ENCODE measurements around the gene GUCY1B1. TPM values are rescaled to one million over a fixed set of nuclear protein-coding genes. Genes with fewer than 3 reads are reported as not detected.
A peak's percentile ranks its signal among the peaks of the same experiment; 100 is the strongest.

Gene GUCY1B1
- total and polyA plus RNA-seq, 2 donors (not counting 1 experiment from before 2014, with no cell fraction given), result 37.8 to 38.1 TPM

DNA sequence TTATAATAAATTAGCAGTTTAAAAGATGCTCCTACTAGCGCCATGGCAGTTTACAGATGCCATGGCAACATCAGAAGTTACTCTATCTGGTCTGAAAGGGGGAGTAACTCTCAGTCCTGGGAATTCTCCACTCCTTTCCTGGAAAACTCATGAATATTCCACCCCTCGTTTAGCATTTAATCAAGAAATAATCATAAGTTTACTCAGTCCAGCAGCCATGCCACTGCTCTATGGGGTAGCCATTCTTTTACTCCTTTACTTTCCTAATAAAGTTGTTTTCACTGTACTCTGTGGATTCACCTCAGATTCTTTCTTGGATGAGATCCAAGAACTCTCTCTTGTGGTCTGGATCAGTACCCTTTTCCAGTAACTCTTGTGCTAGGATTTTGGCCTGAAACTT lies 52.3 kb downstream of the GUCY1B1 start:
- Histone ChIP-seq H3K4me1 (ENCODE audit: control insufficient read depth, extremely low read depth, insufficient read depth, low read length) (no peaks in the 10 kb centered on the region), H3K9me3 (ENCODE audit: control insufficient read depth, insufficient read depth, low read depth, low read length) (no peaks in the 10 kb centered on the region), H3K36me3 (ENCODE audit: control insufficient read depth, insufficient read depth, low read length) (no peaks in the 10 kb centered on the region), H3K27ac (ENCODE audit: insufficient read depth, low read length) (no peak overlapping the region), H3K4me3 (replicated peaks in 1 of 4; ENCODE audit: control extremely low read depth in 1 of 4, insufficient read depth in 1 of 4, low read depth in 3 of 4, low read length in 4 of 4) (no peak overlapping the region), H3K4me2 (ENCODE audit: extremely low read depth, insufficient read depth, low read length) (no peak overlapping the region), H3K27me3 (ENCODE audit: control insufficient read depth, insufficient read depth, low read length) (no peaks in the 10 kb centered on the region), H3K9ac (ENCODE audit: insufficient read depth, low read length) (no peak overlapping the region), H3K79me2 (ENCODE audit: control insufficient read depth, insufficient read depth, low read length) (no peaks in the 10 kb centered on the region), H2AFZ (ENCODE audit: low read length) (no peak overlapping the region), H4K20me1 (ENCODE audit: control insufficient read depth, extremely low read depth, insufficient read depth, low read length) (no peaks in the 10 kb centered on the region)
- DNase-seq (ENCODE audit: low read depth in 2 of 2), result peak; percentile 20 to 51
- TF ChIP-seq, protein P1, sequence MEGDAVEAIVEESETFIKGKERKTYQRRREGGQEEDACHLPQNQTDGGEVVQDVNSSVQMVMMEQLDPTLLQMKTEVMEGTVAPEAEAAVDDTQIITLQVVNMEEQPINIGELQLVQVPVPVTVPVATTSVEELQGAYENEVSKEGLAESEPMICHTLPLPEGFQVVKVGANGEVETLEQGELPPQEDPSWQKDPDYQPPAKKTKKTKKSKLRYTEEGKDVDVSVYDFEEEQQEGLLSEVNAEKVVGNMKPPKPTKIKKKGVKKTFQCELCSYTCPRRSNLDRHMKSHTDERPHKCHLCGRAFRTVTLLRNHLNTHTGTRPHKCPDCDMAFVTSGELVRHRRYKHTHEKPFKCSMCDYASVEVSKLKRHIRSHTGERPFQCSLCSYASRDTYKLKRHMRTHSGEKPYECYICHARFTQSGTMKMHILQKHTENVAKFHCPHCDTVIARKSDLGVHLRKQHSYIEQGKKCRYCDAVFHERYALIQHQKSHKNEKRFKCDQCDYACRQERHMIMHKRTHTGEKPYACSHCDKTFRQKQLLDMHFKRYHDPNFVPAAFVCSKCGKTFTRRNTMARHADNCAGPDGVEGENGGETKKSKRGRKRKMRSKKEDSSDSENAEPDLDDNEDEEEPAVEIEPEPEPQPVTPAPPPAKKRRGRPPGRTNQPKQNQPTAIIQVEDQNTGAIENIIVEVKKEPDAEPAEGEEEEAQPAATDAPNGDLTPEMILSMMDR (conservative IDR thresholded peaks at IDR 0.05 in 1 of 2, IDR thresholded peaks at IDR 0.05 in 1 of 2; ENCODE audit: low read depth in 1 of 2, low read length in 2 of 2), result no peak
- no peak for TF ChIP-seq EZH2 (IDR thresholded peaks at IDR 0.05; ENCODE audit: low read length, missing control alignments)

DNA sequence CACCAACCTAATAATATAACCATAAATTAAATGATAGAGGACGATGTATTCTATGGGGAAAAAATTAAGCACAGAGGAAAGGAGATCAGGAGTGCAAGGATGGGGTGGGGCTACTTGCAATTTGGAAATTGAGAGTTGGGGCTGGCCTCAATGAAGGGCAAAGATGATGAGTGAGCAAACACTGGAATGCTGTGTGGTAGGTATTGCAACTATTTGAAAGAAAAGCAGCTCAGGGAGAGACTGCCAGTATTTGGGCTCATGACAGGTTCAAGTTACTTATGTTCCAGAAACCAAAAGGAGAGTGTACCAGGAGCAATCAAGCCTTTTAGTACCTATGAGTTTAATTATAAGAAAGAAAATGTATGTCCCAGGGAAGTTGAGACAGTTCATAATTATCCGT lies 59.8 kb downstream of the GUCY1B1 start:
- H3K9ac ChIP-seq (ENCODE audit: insufficient read depth, low read length), result no peak overlapping the region
- no peaks in the 10 kb centered on the region for H4K20me1 ChIP-seq (ENCODE audit: control insufficient read depth, extremely low read depth, insufficient read depth, low read length)
- no peak overlapping the region for H3K27ac ChIP-seq (ENCODE audit: insufficient read depth, low read length)
- H3K4me3 ChIP-seq (replicated peaks in 1 of 4; ENCODE audit: control extremely low read depth in 1 of 4, insufficient read depth in 1 of 4, low read depth in 3 of 4, low read length in 4 of 4), result no peak overlapping the region
- DNase-seq (ENCODE audit: low read depth in 2 of 2), result peak in 1 of 2 donors; percentile 27
- H3K4me2 ChIP-seq (ENCODE audit: extremely low read depth, insufficient read depth, low read length), result no peak overlapping the region
- no peaks in the 10 kb centered on the region for H3K4me1 ChIP-seq (ENCODE audit: control insufficient read depth, extremely low read depth, insufficient read depth, low read length)
- no peaks in the 10 kb centered on the region for H3K9me3 ChIP-seq (ENCODE audit: control insufficient read depth, insufficient read depth, low read depth, low read length)
- no peaks in the 10 kb centered on the region for H3K79me2 ChIP-seq (ENCODE audit: control insufficient read depth, insufficient read depth, low read length)
- no peaks in the 10 kb centered on the region for H3K36me3 ChIP-seq (ENCODE audit: control insufficient read depth, insufficient read depth, low read length)
- H2AFZ ChIP-seq (ENCODE audit: low read length), result no peak overlapping the region
- TF ChIP-seq, protein P1 (conservative IDR thresholded peaks at IDR 0.05 in 1 of 2, IDR thresholded peaks at IDR 0.05 in 1 of 2; ENCODE audit: low read depth in 1 of 2, low read length in 2 of 2), result no peak
- no peak for TF ChIP-seq EZH2 (IDR thresholded peaks at IDR 0.05; ENCODE audit: low read length, missing control alignments)
- H3K27me3 ChIP-seq (ENCODE audit: control insufficient read depth, insufficient read depth, low read length), result no peaks in the 10 kb centered on the region

DNA sequence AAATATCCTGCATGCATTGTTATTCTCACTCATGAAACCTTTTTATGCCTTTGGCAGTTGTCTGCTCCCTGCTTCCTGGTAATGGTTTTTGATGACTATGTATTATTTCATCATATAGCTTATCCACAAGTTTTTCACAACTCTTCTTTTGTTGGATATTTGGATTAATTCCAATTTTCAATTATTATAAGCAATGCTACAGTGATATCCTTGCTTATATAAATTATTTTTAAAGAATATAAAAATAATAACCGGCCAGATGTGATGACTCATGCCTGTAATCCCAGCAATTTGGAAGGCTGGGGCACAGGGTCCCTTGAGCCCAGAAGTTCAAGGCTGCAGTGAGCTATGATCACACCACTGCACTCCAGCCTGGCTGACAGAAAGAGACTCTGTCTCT lies 60.2 kb downstream of the GUCY1B1 start:
- no peaks in the 10 kb centered on the region for H3K79me2 ChIP-seq (ENCODE audit: control insufficient read depth, insufficient read depth, low read length)
- no peak overlapping the region for H2AFZ ChIP-seq (ENCODE audit: low read length)
- no peak overlapping the region for H3K9ac ChIP-seq (ENCODE audit: insufficient read depth, low read length)
- peak in 1 of 2 donors; percentile 80 for DNase-seq (ENCODE audit: low read depth in 2 of 2)
- H4K20me1 ChIP-seq (ENCODE audit: control insufficient read depth, extremely low read depth, insufficient read depth, low read length), result no peaks in the 10 kb centered on the region
- no peak overlapping the region for H3K4me3 ChIP-seq (replicated peaks in 1 of 4; ENCODE audit: control extremely low read depth in 1 of 4, insufficient read depth in 1 of 4, low read depth in 3 of 4, low read length in 4 of 4)
- H3K27ac ChIP-seq (ENCODE audit: insufficient read depth, low read length), result no peak overlapping the region
- no peaks in the 10 kb centered on the region for H3K9me3 ChIP-seq (ENCODE audit: control insufficient read depth, insufficient read depth, low read depth, low read length)
- H3K4me2 ChIP-seq (ENCODE audit: extremely low read depth, insufficient read depth, low read length), result no peak overlapping the region
- H3K4me1 ChIP-seq (ENCODE audit: control insufficient read depth, extremely low read depth, insufficient read depth, low read length), result no peaks in the 10 kb centered on the region
- no peaks in the 10 kb centered on the region for H3K27me3 ChIP-seq (ENCODE audit: control insufficient read depth, insufficient read depth, low read length)
- H3K36me3 ChIP-seq (ENCODE audit: control insufficient read depth, insufficient read depth, low read length), result no peaks in the 10 kb centered on the region
- TF ChIP-seq, protein P1 (conservative IDR thresholded peaks at IDR 0.05 in 1 of 2, IDR thresholded peaks at IDR 0.05 in 1 of 2; ENCODE audit: low read depth in 1 of 2, low read length in 2 of 2), result no peak
- TF ChIP-seq EZH2 (IDR thresholded peaks at IDR 0.05; ENCODE audit: low read length, missing control alignments), result no peak

Measured in fibroblast of lung (primary cell).